Skin of body (tissue), 2 donors: Measurements from ENCODE around the gene MCM9. TPM values are rescaled to one million over a fixed set of nuclear protein-coding genes. Genes with fewer than 3 reads are reported as not detected.
"Not testable (repeated sequence)": the region's sequence is repeated elsewhere in the genome, so short reads cannot be mapped to it uniquely, and the experiment has no call there.

Experiments
- DNase-seq: peaks from one replicate; lab custom pipeline; 2025; lab: John Stamatoyannopoulos, UW
- total RNA-seq: library from RNA; depleted of rRNA; stranded (reverse); fragments of >200 nt; gene quantifications from one replicate; pipeline ENCODE4 v1.2.3, GENCODE V29; 2014

Gene MCM9
- total RNA-seq, 1 donor from 2014 or later = 12.1 TPM

DNA sequence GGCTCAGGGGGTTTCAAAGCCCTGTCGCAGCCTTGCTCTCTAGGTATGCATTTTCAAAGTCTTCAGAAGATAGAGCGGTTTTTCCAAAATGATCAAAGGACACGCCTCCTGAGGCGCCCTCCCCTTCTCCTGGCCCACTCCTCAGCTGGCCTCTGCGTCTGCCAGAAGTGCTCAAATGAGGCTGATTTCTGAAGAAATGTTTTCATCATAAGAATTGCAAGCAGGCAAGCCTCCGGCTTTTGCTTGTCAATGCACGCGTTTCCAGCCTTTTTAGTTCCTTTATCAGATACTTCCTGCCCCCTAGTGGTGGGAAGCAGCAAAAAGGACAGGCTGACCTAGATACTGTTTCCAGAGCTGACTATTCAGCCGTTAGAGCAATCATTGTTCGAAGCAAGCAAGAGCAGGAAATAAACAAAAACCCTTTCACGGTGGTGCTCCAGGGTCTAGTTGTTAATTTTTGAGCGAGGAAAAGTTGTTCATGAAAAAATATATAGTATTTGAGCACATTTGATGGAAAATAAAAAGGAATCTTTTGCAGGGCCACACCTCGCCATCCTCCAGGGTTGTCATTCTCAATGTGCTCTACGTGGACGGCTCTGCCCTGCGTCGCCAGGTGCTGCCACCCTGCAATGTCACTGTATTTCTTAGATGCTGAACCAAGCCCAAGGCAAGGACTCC is 134.4 kb downstream of the MCM9 start:
- peak; percentile 82 for DNase-seq

DNA sequence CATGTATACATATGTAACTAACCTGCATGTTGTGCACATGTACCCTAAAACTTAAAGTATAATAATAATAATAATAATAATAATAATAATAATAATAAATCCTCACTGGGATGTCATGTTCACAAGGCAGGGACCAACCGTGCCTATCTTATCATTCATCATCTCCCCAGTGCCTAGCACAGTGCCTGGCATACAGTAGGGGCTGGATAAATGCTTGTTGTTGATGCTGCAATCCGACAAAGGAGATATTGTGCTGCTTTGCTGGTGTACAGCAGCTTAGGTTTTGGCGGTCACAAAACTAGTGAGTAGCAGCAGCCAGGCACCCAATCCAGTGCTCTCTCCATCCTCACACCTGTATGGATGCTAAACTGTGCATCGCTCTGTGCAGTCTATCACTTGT is 135.1 kb downstream of the MCM9 start:
- no peak for DNase-seq

DNA sequence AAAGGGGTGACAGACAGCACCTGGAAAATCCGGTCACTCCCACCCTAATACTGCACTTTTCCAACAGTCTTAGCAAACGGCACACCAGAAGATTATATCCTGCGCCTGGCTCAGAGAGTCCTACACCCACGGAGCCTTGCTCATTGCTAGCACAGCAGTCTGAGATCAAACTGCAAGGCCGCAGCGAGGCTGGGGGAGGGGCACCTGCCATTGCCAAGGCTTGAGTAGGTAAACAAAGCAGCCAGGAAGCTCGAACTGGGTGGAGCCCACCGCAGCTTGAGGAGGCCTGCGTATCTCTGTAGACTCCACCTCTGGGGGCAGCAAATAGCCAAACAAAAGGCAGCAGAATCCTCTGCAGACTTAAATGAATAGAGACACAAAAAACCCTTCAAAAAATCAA is 138.4 kb downstream of the MCM9 start:
- not testable (repeated sequence) for DNase-seq

DNA sequence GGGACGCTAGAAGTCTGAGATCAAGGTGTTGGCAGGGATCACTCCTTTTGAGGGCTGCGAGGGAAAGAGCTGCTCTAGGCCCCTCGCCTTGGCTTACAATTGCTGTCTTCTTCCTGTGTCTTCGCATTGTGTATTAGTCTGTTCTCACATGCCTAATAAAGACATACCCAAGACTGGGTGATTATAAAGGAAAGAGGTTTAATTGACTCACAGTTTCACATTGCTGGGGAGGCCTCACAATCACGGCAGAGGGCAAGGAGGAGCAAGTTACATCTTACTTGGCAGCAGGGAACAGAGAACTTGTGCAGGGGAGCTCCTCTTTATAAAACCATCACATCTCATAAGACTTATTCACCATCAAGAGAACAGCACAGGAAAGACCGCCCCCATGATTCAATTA is 143.5 kb downstream of the MCM9 start:
- DNase-seq = no peak

DNA sequence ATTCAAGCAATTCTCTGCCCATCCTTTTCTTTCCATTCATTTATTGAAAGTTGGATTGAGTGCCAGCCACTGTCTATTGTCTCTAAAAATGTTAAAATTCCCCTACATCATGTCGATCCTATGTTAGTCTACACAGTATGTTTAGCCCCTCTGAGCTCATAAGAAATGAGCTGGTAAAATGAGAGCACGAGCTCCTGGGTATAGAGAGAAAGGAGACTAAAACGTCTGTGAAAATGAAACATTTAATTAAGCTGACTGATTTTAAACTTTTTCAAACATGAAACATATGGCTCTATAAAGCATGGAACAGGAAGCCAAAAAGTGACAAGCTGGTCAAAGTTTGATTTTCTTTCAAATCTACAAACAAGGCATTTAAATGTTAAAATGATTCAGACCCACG is 145.0 kb downstream of the MCM9 start:
- no peak for DNase-seq

DNA sequence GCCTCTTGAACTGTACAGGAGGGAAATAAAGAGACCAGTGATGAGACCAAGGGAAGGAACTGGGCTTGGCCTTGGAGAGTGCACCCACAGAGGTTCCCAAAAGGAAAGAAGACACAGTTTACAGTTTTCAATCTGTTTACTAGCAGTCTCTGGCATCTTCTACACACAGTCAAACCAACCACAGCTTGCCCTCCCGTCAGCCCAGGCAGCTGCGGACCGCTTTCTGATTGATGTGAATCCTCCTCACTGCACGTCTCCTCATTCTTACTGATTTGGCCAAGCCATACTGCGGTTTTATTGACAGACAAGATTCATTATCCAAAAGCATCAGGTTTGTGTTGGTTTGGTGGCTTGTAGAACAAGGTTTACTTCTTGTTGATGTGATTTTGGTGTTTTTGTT is 145.5 kb downstream of the MCM9 start:
- no peak for DNase-seq

DNA sequence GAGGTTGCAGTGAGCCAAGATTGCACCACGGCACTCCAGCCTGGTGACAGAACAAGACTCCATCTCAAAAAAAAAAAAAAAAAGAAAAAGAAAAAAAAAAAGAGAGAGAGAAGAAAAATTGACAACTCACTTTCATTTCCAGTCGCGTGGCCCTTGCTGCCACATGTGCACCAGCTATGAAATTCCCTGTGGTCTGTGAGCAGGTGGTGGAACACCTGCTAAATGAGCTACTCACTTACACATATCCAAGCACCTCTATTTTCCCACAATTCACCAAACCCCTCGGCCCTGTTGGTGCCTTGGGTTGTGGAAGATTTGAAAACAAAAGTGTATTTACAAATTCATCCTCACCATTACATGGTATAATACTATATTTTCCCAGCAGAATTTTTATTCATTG is 146.3 kb downstream of the MCM9 start:
- DNase-seq = no peak

DNA sequence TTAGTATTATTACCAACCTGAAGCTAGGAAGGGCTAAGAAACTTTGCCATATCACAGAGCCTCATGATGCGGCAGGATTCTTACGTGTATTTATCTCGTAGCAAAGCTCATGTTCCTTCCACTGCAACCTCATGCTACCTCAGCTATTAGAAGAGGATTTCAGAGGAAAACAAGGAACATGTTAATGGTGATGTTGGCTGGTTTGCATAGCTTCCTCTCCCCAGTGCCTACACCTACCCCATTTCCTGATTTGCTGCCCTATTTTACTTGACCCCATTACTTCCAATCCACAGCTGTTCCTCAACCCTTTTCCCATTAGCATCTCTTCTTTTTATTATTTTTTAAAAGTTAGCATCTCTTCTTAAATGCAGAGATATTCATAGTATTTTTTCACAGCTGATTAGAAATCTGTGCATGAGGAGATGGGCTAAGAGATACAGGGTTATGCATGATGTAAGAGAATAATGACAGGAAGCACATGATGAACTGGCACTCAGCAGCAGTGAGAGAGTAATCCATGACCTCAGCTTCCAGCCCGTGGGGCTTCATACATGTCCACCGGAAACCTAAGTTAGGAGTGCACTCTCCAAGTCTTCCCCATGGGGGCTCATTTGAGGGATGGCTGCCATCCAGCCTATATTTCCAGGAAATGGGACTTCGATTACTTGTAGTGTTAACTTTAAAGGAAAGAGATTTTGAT is 147.1 kb downstream of the MCM9 start:
- DNase-seq = peak; percentile 81

DNA sequence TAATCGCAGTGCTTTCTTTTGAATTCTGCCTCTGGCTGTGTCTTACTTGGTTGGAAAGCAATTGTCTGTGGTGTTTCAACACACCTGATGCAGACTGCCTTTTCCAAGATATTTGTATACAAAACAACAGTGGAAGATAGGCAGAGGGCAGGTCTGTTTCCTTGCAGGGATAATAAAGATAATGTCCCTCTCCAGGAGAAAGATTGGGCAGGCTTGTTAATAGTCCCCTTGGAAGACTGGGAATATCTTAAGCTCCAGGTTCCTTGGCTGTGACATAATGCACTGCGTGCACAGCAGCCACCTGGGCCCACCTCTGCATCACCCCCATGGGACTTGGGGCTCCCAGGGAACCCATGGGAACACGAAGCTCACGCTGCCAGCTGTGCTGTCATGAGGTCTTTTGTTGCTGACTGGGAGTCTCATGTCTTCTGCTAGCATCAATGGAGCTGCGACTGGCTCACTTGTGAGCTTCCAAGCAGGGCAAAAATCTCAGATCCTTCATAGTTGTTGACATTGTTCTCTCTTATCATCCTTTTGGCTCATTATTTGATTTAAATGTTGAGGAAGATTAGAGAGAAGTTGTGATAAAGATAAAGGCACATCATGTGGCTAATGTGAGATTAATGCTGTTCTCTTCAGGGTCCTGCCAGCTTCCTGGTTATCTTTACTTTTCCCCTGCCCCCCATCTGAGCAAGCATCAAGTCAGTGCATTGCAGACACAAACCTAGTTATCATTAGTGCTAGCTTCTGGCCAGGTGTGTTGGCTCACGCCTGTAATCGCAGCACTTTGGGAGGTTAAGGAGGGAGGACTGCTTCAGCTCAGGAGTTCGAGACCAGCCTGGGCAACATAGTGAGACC is 148.1 kb downstream of the MCM9 start:
- DNase-seq = no peak

DNA sequence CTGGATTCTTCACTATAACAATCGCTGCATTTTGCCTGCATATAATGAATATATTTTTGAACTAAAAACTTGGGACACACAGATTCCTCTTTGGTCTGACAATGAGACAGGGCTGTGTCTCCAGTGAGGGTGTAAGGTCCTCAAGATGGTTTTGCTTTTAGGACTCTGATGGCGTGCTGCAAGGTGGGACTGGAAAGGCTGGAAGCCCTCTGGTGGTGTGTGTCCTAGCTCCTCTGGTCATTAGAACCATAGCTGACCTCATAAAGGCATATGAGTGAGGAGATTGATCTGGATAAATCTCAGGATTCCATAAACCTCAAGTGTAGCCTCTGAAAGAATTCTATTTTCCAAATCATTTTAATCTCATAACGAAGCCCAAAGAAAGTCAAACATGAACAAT is 149.4 kb downstream of the MCM9 start:
- DNase-seq = no peak

DNA sequence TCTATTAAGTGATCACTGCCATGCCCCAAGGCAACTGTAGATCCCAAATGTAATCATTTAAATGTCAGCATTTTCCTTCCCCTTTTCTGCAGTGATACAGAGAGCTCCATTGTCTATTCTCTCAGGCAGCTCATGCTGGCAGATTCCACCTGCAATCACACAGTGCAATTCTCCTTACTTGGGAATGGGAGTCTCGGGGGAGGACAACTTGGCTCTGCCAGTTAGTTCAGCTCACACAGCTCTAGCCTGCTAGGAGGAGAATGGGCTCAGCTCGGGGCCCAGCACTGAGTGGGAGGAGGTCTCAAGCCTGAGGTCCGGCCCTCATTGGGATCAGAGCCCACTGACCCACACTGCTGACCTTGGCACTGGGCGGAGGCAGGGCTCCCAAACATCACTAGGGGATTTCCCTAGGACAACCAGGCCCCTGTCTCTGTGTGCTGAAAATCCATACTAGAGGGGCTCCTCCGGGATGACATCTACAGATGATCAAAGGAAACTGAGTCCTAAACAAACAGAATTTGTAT is 150.3 kb downstream of the MCM9 start:
- DNase-seq = peak; percentile 40

DNA sequence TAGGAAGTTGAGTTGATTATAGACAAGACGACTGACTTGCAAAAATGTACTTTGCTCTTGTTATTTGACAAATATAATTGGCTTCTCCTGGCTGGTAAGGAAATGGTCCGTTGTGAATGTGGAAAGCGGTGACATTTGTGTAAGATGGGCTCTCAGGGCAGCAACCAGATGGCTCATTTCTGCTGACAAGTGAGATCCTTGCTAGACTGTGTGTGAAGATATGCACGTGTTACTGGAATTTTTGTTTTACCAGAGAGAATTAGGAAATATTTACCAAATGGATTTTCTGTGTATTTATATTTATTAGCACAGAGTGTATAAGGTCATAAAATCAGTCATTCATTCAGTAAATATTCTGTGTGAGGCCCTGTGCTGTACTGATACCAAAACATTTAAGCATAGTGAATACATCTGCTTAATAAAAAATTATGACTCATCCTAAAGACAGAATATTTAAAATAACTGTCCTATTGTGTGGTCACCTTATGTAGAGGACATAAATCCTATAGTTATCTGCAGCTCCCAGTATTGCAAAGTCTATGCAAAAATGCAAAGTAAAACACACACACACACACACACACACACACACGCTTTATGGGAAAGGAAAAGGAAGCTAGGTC is 150.9 kb downstream of the MCM9 start:
- peak; percentile 27 for DNase-seq

DNA sequence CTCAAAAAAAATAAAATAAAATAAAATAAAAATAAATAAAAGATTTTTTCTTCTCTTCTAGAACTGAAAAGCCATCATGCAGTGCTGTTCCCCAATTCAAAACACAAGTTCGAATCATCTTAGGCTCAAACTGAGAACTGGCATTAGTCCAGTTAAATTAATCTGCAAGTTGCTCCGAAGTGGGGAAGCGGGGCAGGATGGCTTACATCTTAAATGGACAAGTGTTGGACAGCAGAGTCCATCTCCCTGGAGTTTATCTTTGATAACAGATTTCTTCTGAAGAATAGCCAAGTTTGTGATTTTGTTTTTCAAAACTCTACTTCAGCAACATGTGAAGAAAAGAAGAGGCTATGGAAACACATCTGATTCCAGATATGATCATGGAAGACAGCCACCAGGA is 152.3 kb downstream of the MCM9 start:
- DNase-seq = no peak

DNA sequence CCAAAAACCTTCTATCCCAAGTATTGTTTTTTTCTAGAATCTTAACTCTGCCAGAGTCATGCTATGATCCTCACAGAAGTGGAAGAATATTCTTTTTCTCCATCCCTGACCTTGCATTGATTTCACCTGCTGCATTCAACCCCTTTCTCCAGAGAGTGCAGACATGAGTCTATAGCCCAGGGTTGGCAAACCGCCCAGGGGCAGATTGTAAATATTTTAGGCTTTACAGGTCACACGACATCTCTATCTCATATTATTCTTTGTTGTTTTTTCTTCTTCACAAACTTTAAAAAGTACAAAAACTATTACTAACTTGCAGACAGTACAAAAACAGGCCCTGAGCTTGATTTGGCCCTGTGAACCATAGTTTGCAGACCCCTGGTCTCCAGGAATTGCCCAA is 153.1 kb downstream of the MCM9 start:
- no peak for DNase-seq

DNA sequence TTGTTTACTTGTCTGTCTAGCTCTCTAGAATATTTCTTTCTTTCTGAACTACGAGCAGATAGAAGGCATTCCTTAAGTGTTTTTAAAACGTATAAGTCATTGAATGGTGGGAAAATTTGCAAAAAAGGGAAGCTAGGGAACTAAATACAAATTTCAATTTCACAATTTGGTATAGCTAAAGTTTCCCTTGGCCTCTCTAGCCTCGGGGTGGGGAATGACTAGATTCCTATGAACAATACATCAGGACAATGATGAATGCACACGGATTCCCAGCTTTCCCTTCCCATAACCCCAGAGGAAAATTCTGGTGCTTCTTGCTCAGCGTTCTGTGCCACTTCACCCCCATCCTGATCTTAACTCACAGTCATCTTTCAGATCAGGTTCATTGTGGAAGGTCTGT is 154.3 kb downstream of the MCM9 start:
- no peak for DNase-seq

DNA sequence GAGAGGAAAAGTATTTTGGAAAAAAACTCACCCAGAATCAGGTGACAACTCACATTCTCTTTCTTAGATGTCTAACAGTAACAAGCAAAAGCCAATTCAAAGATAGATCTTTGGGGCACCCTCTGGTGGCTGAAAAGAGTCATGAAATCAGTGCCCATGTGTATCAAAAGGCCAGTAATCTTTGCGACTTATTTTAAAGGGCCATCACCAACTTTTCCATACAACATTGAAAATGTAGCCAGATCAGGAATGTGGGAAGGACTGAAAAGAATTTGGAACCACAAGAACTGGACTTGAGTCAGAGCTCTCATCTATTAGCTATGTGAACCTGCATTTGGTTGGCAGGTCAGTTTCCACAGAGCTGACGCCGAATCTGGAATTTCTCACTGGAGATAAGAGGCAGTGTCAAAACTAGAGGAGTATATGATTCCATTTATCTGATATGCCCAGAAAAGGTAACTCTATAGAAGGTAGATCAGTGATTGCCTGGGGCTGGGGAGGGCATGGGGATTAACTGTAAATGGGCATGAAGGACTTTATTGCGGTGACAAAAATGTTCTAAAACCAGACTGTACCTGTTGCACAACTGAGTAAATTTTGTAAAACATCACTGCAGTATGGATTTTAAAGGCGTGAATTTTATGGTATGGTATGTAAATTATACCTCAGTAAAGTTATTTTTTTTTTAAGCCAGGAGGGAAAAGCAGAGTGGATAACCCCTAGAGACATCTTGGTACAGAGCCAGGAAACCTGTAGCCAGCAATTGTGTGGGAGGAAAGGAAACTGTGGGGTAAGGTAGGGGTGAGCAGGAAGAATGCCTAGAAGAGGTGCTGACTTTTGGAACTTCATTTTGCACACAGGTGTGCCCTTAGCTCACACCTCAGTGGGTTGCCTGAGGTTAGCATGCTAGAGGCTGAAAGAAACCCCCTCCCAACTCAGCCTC is 158.1 kb downstream of the MCM9 start:
- peak; percentile 33 for DNase-seq

DNA sequence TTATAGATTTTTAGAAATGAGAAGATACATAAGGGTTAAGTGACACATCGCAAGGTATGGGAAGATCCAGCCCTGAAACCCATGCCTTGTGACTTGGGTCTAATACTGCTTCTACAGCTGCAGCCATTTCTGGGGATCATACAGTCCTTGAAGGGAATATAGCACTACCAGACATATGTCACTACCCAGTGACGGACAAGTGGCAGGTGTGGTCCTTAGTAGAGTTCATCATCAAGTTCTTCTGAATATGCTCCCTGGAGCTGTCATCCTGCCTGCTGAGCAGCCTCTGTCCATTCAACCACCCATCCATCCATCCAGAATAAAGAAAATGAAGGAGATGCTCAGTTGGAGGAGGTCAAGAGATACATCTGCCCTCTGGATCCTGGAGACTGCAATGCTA is 159.6 kb downstream of the MCM9 start:
- no peak for DNase-seq

DNA sequence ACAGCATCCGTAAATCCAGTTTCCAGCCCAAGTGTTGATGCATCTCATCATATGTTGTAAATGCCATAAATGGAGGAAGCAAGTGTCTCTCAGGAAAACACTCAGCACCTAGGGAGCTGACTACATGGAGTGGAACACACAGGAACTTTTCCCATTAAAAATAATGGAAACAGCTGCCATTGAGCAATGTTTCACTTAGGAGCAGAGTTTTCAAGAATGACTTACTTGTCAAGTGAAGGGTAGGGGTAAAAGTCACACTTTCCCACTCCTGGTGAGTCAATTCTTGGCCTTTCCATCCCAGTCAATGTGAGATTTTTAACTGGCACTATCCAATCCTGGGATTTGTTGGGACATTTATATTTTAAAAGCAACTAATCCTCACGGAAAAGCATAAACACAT is 160.4 kb downstream of the MCM9 start:
- DNase-seq = no peak

DNA sequence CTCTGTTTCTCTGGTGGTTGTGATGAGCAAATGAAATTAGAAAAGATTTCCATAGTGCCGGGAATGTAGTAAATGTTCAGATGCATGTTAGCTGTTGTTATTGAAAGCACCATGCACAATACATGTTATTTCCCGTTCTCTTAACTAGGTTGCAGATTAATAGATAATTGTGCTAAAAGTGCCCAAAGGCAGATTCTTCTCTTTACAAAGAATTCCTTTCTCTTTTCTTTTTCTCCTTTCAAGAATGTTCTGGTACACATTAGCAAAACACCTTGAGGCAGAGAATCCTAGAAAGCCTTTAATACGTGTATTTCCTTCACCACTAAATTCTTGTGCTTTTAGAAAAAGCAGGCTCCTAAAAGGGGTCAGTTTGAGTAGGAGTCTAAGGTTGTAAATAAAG is 162.1 kb downstream of the MCM9 start:
- DNase-seq = no peak

DNA sequence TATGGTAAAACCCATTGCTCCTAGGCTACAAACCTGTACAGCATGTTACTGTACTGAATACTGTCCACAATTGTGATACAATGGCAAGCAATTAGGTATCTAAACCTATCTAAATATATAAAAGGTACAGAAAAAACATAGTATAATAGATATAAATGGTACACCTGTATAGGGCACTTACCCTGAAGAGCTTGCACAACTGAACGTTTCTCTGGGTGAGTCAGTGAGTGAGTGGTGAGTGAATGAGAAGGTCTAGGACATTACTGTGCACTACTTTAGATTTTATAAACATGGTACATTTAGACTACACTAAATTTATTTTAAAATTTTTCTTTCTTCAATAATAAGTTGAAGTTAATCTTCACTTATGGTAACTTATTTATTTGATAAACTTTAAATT is 163.7 kb downstream of the MCM9 start:
- no peak for DNase-seq

DNA sequence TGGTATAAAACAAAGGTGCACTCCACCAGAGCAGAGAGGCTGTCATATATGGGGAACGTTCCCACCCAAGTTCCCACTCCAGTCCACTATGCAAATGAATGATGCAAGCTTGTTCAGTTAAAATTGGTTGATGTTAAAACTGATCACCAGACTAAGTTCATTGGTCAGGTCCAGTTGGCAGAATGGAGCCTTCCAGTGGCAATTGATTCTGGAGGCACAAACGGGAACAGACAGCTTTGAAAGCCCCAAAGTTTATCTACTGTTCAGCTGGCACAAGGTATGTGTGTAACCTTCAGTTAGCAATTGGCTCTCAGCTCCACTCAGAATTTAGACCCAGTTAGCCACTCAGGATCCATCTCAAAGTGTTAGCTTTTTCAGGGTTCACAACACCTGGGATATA is 164.1 kb downstream of the MCM9 start:
- DNase-seq = no peak
